Kidney (tissue), 14 donors: ENCODE data around the gene LRRC39. TPM values are rescaled to one million over a fixed set of nuclear protein-coding genes. Genes with fewer than 3 reads are reported as not detected.
A peak's percentile ranks its signal among the peaks of the same experiment; 100 is the strongest.
"Not testable (repeated sequence)": the region's sequence is repeated elsewhere in the genome, so short reads cannot be mapped to it uniquely, and the experiment has no call there.

ENCODE experiments used
- DNase-seq, 5 donors: peaks; one replicate each; pipeline ENCODE4 v3.0.0-alpha.2; 2013 to 2020
- FAIRE-seq: peaks from 2 replicates; lab custom pipeline; 2012; peaks lifted over from hg19 to GRCh38; lab: Jason Lieb, UNC
- H3K27ac ChIP-seq, 2 donors: one replicate each; pipeline ENCODE4 v1.7.0; 2013; ENCODE audit warnings: low read depth in 2 of 2, low read length in 2 of 2, inconsistent platforms in 1 of 2
- H3K27me3 ChIP-seq: one replicate; pipeline ENCODE4 v1.7.1; 2013; ENCODE audit warnings: low read length, inconsistent platforms; ENCODE audit not compliant: control insufficient read depth, insufficient read depth
- H3K36me3 ChIP-seq, 3 donors: one replicate each; pipeline versions ENCODE4 v1.7.0 to v1.7.1; 2013; ENCODE audit warnings: low read length in 3 of 3, control low read depth in 1 of 3, inconsistent platforms in 1 of 3; ENCODE audit not compliant: insufficient read depth in 3 of 3, control insufficient read depth in 2 of 3
- H3K4me1 ChIP-seq, 3 donors: one replicate each; pipeline versions ENCODE4 v1.7.0 to v1.7.1; 2013; ENCODE audit warnings: low read length in 3 of 3, inconsistent platforms in 1 of 3, low read depth in 1 of 3; ENCODE audit not compliant: control insufficient read depth in 2 of 3, insufficient read depth in 2 of 3
- H3K4me3 ChIP-seq, 3 donors: one replicate each; pipeline versions ENCODE4 v1.7.0 to v1.8.1; 2013; ENCODE audit warnings: low read length in 3 of 3, control low read depth in 1 of 3, inconsistent platforms in 1 of 3
- H3K9ac ChIP-seq, 3 donors: one replicate each; pipeline versions ENCODE4 v1.7.0 to v1.7.1; 2013; ENCODE audit warnings: low read length in 3 of 3, control low read depth in 1 of 3, inconsistent platforms in 1 of 3
- H3K9me3 ChIP-seq, 3 donors: one replicate each; pipeline versions ENCODE4 v1.7.0 to v1.7.1; 2013; ENCODE audit warnings: low read length in 3 of 3, control low read depth in 1 of 3, inconsistent platforms in 1 of 3; ENCODE audit not compliant: control insufficient read depth in 2 of 3, insufficient read depth in 1 of 3
- intact Hi-C: fragments of 100-400 bp; cut with DNase I; formaldehyde crosslinking; loops from one replicate; pipeline ENCODE4 v1.11.1; 2022
- polyA plus RNA-seq: library from polyadenylated mRNA; stranded (reverse); fragments of 350-450 nt; fragmentation: Illumina TruSeq; extraction: RNeasy Lipid Tissue Mini Kit (QIAGEN cat#74804); gene quantifications from one replicate; pipeline ENCODE4 v1.2.3, GENCODE V29; 2014; ENCODE audit warnings: low read depth, low replicate concordance; ENCODE audit not compliant: insufficient read depth
- total RNA-seq: library from RNA; stranded (reverse); fragmentation: NEBNext Ultra II Directional; extraction: Animal tissue kit (Norgen Biotek cat#: 25700); gene quantifications from one replicate; pipeline ENCODE4 v1.2.1, GENCODE V29; 2021
- TF ChIP-seq, protein P1 (sequence below): IDR thresholded peaks from 3 replicates; pipeline ENCODE4 v1.5.1; 2012; ENCODE audit warnings: mild to moderate bottlenecking, moderate library complexity, borderline replicate concordance; ENCODE audit not compliant: insufficient read depth; ENCODE audit errors: extremely low read depth
- donor health status: control.
- donor health status: control.
- donor health status: control.
- donor health status: control.
- donor health status: control.
- donor health status: DM: yes; HTN: yes; CAD: no.
- donor health status: Normal renal cell carcinoma (clear cell type).

Gene LRRC39
- total and polyA plus RNA-seq, 2 donors from 2014 or later = 0.35 to 0.45 TPM

- FAIRE-seq = no peak
- no peak overlapping the region for H3K27ac ChIP-seq
- H3K36me3 ChIP-seq = peaks cover 0 to 16% (median 4%) of the 10 kb centered on the region in 3 donors
- no peaks in the 10 kb centered on the region for H3K27me3 ChIP-seq
- H3K4me1 ChIP-seq = no peaks in the 10 kb centered on the region
- H3K9me3 ChIP-seq = peaks cover 0 to 2% (median 0%) of the 10 kb centered on the region in 3 donors
- intact Hi-C loops = no loop called here
- H3K9ac ChIP-seq = no peak overlapping the region
- DNase-seq = no peak
- no peak overlapping the region for H3K4me3 ChIP-seq
- TF ChIP-seq, protein P1, sequence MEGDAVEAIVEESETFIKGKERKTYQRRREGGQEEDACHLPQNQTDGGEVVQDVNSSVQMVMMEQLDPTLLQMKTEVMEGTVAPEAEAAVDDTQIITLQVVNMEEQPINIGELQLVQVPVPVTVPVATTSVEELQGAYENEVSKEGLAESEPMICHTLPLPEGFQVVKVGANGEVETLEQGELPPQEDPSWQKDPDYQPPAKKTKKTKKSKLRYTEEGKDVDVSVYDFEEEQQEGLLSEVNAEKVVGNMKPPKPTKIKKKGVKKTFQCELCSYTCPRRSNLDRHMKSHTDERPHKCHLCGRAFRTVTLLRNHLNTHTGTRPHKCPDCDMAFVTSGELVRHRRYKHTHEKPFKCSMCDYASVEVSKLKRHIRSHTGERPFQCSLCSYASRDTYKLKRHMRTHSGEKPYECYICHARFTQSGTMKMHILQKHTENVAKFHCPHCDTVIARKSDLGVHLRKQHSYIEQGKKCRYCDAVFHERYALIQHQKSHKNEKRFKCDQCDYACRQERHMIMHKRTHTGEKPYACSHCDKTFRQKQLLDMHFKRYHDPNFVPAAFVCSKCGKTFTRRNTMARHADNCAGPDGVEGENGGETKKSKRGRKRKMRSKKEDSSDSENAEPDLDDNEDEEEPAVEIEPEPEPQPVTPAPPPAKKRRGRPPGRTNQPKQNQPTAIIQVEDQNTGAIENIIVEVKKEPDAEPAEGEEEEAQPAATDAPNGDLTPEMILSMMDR = no peak
These were observed 28.2 kb upstream of the LRRC39 start for GRCh38 chr1:100206301-100206700.

- H3K9me3 ChIP-seq, H3K4me3 ChIP-seq, H3K27me3 ChIP-seq, H3K9ac ChIP-seq, H3K4me1 ChIP-seq, FAIRE-seq, DNase-seq, intact Hi-C loops, H3K27ac ChIP-seq: not testable (repeated sequence)
- H3K36me3 ChIP-seq = peaks cover 0 to 16% (median 4%) of the 10 kb centered on the region in 3 donors
These were observed 27.5 kb upstream of the LRRC39 start for GRCh38 chr1:100205593-100205992.

DNA sequence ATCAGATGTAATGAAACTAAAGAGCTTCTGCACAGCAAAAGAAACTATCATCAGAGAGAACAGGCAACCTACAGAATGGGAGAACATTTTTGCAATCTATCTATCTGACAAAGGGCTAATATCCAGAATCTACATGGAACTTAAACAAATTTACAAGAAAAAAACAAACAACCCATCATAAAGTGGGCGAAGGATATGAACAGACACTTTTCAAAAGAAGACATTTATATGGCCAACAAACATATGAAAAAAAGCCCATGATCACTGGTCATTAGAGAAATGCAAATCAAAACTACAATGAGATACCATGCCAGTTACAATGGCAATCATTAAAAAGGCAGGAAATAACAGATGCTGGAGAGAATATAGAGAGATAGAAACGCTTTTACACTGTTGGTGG, 27.0 kb upstream of the LRRC39 start:
- peaks cover 0 to 16% (median 4%) of the 10 kb centered on the region in 3 donors for H3K36me3 ChIP-seq
- H3K9me3 ChIP-seq, H3K27me3 ChIP-seq, H3K4me3 ChIP-seq, intact Hi-C loops, H3K4me1 ChIP-seq, FAIRE-seq, H3K27ac ChIP-seq, H3K9ac ChIP-seq, DNase-seq: not testable (repeated sequence)

DNA sequence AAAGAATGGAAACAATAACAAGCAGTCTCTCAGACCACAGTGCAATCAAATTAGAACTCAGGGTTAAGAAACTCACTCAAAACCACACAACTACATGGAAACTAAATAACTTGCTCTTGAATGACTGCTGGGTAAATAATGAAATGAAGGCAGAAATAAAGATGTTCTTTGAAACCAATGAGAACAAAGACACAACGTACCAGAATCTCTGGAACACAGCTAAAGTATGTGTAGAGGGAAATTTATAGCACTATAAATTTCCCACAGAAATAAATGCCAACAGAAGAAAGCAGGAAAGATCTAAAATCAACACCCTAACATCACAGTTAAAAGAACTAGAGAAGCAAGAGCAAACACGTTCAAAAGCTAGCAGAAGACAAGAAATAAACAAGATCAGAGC, 24.6 kb upstream of the LRRC39 start:
- intact Hi-C loops, FAIRE-seq, H3K27me3 ChIP-seq, H3K27ac ChIP-seq, H3K9ac ChIP-seq, H3K9me3 ChIP-seq, H3K4me1 ChIP-seq, H3K4me3 ChIP-seq: not testable (repeated sequence)
- H3K36me3 ChIP-seq = peaks cover 4 to 23% (median 5%) of the 10 kb centered on the region in 3 donors
- DNase-seq = peak in 1 of 5 donors; percentile 18

DNA sequence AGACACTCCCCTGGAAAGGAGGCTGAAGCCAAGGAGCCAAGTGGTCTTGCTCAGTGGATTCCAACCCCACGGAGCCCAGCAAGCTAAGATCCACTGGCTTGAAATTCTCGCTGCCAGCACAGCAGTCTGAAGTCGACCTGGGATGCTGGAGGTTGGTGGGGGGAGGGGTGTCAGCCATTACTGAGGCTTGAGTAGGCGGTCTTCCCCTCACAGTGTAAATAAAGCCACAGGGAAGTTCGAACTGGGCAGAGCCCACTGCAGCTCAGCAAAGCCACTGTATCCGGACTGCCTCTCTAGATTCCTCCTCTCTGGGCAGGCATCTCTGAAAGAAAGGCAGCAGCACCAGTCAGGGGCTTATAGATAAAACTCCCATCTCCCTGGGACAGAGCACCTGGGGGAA, 22.0 kb upstream of the LRRC39 start:
- H3K9ac ChIP-seq, H3K27me3 ChIP-seq, FAIRE-seq, H3K4me3 ChIP-seq, H3K27ac ChIP-seq, H3K9me3 ChIP-seq, H3K4me1 ChIP-seq, DNase-seq, intact Hi-C loops: not testable (repeated sequence)
- H3K36me3 ChIP-seq = peaks cover 2 to 16% (median 10%) of the 10 kb centered on the region in 3 donors
